Activated effector memory CD4-positive, alpha-beta T cell treated with Interleukin-2 at 50 U/mL for 16 hours (primary cell): ENCODE results near the gene CCDC12.

Experiments
- DNase-seq: peaks from one replicate; pipeline ENCODE4 v3.0.0-alpha.2; 2020

Gene CCDC12

DNA sequence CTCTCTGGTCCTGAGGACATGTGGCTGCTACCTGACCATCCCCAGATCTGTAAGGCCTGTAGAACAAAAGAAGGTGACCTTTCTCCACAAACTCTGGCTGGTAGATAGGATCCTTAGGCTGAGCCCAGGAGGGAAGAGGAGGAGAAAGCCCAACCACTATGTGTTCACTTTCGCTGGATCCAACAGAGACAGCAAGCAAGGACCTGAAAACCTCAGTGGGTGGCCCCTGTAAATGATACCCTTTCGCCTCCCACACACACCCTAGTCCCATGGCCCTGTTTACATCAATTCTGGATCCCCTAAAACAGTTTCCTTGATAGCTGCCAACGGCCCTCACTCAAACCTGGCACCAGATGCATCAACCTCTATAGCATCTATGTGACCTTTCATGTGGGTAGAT lies 22.4 kb downstream of the CCDC12 start:
- DNase-seq, result no peak

GRCh38 chr3:46953234-46954010 lies 23.1 kb downstream of the CCDC12 start:
- no peak for DNase-seq

DNA sequence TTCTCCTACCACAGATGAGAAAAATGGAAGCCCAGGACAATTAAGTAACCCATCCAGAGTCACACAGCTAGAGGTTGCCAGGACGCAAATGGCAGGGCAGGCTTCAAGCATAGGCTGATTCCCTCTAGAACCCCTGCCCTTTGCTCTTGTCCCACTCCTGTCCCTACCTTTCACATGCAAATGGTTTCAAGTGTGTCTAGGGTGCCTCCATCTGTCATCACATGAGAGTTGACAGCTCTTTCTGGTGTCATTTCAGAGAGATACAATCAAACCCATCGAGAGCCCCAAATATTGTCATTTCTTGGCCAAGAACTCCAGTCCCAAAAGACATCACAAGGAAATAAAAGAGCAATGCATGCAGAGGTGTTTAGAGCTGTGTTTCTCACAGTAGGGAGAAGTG lies 23.7 kb downstream of the CCDC12 start:
- DNase-seq, result no peak

DNA sequence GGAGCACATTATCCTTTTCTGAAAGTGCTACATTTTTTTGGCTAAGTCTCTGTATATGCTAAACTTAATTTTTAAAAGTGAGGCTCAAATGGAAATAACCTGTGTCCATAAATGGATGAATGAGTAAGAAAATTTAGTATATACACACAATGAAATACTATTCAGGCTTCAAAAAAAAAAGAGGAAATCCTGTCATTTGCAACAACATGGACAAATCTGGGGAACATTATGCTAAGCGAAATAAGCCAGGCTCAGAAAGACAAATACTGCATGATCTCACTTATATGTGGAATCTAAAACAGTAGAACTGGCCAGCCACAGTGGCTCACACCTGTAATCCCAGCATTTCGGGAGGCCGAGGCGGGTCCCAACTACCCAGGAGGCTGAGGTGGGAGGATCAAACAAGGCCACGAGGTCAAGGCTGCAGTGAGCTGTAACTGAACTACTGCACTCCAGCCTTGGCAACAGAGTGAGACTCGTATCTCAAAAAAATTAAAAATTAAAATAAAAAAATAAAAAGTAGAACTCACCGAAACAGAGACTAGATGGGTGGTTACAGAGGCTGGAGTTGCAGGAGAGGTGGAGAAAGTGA lies 25.8 kb downstream of the CCDC12 start:
- no peak for DNase-seq

DNA sequence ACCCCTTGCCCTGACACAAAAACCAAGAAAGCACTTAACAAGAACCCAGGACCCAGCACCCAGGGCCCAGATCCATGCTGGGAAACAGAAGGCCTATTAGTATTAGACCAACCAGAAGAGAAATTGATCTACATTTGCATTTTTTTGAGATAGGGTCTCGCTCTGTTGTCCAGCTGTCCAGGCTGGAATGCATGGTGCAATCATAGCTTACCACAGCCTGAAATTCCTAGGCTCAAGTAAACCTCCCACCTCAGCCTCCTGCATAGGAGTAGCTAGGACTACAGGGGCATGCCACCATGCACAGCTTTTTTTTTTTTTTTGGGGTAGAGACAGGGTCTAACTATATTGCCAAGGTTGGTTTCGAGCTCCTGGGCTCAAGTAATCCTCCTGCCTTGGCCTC lies 26.4 kb downstream of the CCDC12 start:
- no peak for DNase-seq

GRCh38 chr3:46948830-46949671 lies 27.5 kb downstream of the CCDC12 start:
- no peak for DNase-seq

DNA sequence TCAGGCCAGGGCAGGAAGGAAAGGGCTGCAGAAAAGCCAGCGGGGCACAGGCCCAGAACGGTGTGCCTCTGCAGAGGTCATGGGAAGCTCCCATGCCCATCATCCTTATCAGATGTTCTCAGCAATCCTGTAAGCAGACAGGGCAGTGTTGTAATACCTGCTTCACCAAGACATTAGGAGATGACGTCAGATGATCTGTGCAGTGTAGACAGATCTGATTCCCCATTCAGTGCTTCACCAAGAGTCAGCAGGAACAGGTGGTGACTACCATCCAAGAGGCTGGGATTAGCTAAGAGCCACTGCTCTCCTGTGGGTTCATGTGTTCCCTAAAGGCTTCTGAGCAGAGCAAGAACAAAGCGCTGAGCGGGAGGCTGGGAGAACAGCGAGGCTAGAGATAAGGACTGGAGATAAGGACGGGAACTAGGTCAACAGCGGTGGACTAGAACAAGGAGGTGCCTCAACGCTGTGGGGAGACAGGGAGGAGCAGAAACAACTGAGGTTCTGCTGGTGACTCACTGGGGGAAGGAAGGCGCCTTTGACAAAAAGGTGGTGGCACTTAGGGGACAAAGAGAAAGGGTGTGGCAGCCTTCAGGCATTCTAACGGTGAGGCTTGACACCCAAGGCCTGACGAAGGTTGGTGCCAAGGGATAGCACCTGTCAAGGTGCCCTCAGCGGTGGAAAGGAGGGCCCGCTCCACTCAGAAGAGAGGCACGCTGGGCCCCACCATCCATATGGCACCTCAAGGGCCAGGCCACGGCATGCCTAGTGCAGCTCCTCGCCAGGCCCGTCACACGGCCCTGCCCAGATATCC lies 28.4 kb downstream of the CCDC12 start:
- DNase-seq, result peak; percentile 75

DNA sequence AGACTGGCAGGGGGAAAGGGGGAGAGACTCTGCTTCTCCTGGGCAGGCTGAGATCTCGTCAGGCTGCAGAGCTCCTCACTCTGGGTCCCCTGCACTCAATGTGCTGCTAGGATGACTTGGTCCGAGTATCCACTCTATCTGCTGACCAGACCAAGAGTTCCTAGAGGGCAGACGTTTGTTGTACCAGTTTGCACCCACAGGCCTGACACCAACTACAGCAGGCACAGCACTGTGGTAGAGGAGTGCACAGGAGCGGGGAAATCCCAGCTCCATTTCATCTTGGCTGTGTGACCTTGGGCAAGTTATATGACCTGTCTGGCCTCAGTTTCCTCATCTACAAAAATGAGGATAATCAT lies 29.0 kb downstream of the CCDC12 start:
- DNase-seq, result no peak

DNA sequence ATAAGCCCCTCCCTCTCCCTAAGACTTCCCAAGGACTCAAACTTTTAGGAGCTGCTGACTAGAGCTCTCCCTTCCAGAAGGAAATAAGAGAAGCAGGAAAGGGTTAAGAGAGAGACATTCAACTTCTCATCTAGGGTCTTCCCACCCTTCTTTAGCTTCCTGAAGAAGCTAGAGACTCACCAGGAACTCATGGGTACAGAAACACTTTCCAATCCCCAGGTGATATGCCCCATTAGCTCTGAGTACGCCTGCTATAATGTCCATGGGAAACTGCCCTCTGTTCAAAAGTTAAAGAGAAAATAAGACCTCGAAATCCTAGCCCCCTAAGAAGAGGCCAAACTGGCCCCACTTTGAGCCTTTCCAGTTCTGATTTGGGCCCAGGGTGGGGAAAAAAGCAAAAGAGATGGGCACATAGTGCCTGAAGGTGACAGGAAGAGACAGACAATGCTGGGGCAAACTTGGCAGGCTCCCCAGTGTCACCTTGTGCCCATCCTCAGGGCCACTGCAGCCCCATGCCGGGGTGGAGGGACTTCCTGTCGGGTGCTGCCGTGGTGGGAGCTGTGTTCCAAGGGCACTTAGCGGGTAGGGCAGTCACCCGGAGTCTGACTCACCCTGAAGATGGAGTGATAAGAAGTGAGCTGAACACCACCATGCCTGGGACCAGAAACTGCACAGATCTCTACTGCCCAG lies 29.5 kb downstream of the CCDC12 start:
- peak; percentile 80 for DNase-seq

GRCh38 chr3:46946416-46946815 lies 30.1 kb downstream of the CCDC12 start:
- DNase-seq, result no peak

DNA sequence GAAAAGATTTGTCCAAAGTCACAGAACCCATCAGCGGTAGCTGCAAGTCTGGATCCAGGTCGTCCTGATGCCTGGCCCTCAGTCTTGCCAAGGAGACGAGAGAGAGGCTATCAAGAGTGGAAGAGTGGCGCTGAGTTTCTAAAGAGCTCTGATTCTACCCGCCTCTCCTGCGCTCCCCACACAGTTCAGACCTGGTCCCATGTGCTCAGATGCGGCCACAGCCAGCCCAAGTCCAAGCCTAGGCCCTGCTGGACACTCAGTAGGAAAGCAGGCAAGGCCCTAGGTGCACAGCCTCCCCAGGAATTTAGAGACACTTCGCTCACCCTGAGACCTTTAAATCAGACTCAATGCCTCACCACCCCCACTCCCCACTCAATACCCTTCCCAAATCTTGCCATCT lies 32.4 kb downstream of the CCDC12 start:
- DNase-seq, result no peak

GRCh38 chr3:46943237-46944187 lies 33.0 kb downstream of the CCDC12 start:
- DNase-seq, result no peak

DNA sequence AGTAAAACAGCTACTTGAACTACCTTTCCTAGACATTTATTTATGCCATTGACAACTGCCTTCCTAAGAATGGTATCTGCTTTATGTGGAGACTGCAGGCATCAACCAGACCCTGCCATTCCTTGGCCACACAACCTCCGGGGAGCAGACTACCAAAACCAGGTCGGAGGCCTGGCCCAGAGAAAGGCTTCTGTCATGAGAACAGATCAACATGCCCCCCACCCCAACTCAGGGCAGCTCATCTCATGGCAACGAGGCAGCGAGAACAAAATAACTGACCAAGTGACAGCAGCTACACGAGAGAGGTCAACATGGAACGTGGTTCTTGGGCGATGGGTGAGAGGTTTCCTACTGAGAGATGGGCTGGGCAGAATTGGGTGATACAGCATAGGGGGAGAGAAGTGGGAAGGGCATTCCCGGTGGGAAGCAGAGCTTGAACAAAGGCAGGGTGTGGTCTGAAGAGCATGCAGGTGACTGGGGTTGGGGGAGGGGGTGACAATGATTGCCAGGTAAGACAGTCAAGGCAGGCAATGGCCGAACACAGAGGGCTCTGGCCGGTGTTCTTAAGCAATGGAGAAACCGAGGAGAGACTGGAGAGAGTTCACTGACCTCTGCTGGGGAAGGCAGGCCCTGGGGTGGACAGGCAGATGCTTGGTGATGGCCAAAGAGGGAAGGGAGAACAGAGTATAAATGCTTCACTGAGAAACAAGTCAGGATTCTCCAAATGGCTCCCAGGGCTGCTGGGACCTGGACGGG lies 33.9 kb downstream of the CCDC12 start:
- DNase-seq, result no peak

DNA sequence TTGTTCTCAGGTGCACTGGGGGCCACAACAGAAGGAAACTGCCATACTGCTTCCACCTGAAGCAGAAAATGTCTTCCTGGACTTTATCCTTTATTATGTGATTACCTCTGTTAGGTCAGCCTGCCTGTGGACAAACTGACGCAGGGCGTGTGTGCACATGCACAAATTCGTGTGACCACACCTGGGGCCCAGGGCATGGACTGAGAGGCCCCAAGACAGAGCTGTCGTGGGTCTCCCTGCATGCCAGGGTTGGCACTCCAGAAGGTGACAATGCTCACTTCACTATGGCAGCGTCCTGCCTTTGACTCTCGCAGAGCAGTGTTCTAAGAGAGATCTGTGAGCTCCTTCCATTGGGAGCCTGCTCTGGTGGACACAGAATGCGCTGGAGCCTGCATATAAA lies 34.5 kb downstream of the CCDC12 start:
- DNase-seq, result no peak

DNA sequence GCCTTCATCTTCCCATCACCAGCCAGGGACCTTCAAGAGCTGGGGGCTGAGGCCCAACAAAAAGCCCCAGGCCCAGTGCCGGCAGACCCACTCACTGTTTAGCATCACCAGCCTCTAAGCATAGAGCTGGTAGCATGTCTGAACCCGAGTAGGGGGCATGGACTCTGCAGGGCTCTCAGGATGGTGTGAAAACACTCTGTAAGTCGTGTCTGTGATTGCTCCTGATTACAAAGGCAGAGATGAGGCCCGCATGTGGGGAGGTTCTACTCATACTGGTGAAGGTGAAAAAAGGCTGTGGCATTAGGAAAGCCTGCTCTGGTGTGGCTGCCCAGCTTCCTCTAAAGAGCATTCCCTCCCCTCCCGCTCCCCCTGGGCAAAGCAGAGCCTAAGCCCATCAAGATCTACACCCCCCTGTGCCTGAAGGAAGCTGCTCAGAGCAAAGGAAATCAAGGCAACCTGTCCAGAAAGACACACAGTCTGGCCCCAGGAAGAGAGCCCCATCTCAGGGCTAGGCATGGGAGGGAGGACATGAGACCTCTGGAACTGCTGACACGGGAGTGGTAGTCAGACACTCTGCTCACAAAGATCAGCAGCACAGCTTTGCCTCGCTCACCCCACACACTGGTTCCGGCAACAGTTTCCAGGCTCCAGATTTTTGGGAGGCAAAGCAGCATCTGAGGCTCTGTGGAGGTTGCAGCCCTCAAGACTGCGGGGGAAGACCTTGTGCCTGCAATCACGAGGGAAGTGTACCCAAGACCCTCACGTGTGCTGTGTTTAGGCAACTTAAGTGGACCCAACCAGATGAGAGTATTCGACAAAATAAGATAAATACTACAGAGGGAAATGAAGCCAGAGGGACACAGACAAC lies 36.7 kb downstream of the CCDC12 start:
- DNase-seq, result no peak

DNA sequence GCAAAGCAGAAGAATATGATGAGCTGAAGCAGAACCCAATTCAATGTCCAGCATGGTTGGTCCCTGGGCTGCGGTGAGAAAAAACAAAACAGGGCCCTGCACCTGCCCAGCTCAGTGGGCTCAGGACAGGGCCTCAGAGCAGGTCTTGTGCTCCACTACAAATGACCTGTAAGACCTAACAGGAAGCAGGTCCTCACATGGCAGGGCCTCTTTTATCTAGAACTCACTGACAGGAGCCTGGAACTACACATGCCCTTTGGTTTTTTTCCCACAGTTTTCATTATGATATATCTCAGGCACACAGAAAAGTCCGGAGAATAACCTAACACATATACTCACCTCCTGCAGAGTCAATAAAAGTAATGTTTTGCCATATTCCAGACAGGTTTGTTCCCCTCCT lies 38.4 kb downstream of the CCDC12 start:
- no peak for DNase-seq

- no peak for DNase-seq
Observed at GRCh38 chr3:46936733-46937250, 39.8 kb downstream of the CCDC12 start.

DNA sequence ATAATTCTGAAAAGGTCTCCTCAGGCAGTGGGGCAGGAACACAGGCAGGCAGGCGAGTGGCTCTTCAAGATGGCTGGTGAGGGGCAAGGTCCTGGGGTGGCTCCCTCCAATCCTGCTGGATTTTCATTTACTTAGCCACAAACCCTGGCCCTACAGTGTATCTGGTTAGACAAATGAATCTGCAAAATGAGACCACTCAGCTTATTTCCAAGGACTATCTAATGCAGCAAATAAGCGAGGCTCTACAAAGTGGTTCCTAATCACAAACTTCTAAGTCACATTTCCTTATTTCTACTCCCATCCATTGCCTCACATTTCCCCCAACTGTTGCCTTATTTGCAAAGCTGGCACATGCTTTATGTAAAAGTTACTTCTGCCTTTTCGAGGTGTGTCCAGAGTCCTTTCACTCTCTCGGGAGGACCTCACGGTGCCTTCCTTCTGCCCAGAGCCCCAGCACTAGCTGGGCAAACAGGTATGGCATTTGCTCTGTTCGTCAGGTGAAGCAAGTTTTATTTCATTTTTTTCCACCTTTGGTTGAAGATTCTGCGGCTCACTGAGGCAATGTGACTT lies 40.5 kb downstream of the CCDC12 start:
- no peak for DNase-seq
